IPS-18c (cell line): ENCODE measurements around the gene DES.
A peak's percentile ranks its signal among the peaks of the same experiment; 100 is the strongest.

ENCODE experiments used
- H3K4me3 ChIP-seq: 2 replicates; pipeline ENCODE4 v1.7.0; 2013; ENCODE audit warnings: low read depth, mild to moderate bottlenecking, low read length, moderate library complexity; ENCODE audit not compliant: insufficient read depth
- H3K9me3 ChIP-seq: one replicate; pipeline ENCODE4 v1.6.1; 2013; ENCODE audit warnings: mild to moderate bottlenecking, low read length, moderate library complexity; ENCODE audit not compliant: control insufficient read depth, insufficient read depth

DES gene

GRCh38 chr2:219457784-219458369, 39.7 kb downstream of the DES start:
- no peaks in the 10 kb centered on the region for H3K9me3 ChIP-seq
- H3K4me3 ChIP-seq: no peak overlapping the region

GRCh38 chr2:219458996-219459395, 40.8 kb downstream of the DES start:
- Histone ChIP-seq H3K9me3 (no peaks in the 10 kb centered on the region), H3K4me3 (no peak overlapping the region)

- no peaks in the 10 kb centered on the region for H3K9me3 ChIP-seq
- H3K4me3 ChIP-seq: peak overlapping the region; percentile 11
Observed at GRCh38 chr2:219459460-219460311, 41.5 kb downstream of the DES start.

GRCh38 chr2:219460424-219460926, 42.3 kb downstream of the DES start:
- no peaks in the 10 kb centered on the region for H3K9me3 ChIP-seq
- peak overlapping the region; percentile 11; the same call in 1 of the 2 replicates for H3K4me3 ChIP-seq

- Histone ChIP-seq H3K9me3 (no peaks in the 10 kb centered on the region), H3K4me3 (peak overlapping the region; percentile 28)
Observed at GRCh38 chr2:219461047-219461514, 42.9 kb downstream of the DES start.

GRCh38 chr2:219461669-219462068, 43.5 kb downstream of the DES start:
- H3K9me3 ChIP-seq: no peaks in the 10 kb centered on the region
- H3K4me3 ChIP-seq: no peak overlapping the region

GRCh38 chr2:219462349-219462748, 44.2 kb downstream of the DES start:
- H3K9me3 ChIP-seq: no peaks in the 10 kb centered on the region
- H3K4me3 ChIP-seq: no peak overlapping the region

- Histone ChIP-seq H3K9me3 (no peaks in the 10 kb centered on the region), H3K4me3 (no peak overlapping the region)
Observed at GRCh38 chr2:219464286-219465032, 46.3 kb downstream of the DES start.

GRCh38 chr2:219465659-219466561, 47.7 kb downstream of the DES start:
- H3K4me3 ChIP-seq: no peak overlapping the region
- no peaks in the 10 kb centered on the region for H3K9me3 ChIP-seq

- no peaks in the 10 kb centered on the region for H3K9me3 ChIP-seq
- H3K4me3 ChIP-seq: no peak overlapping the region
Observed at GRCh38 chr2:219466816-219467735, 48.9 kb downstream of the DES start.

- Histone ChIP-seq H3K4me3 (no peak overlapping the region), H3K9me3 (no peaks in the 10 kb centered on the region)
Observed at GRCh38 chr2:219467736-219468075, 49.5 kb downstream of the DES start.

- Histone ChIP-seq H3K4me3 (no peak overlapping the region), H3K9me3 (no peaks in the 10 kb centered on the region)
Observed at GRCh38 chr2:219468410-219469185, 50.4 kb downstream of the DES start.

- Histone ChIP-seq H3K9me3 (no peaks in the 10 kb centered on the region), H3K4me3 (no peak overlapping the region)
Observed at GRCh38 chr2:219469186-219469724, 51.1 kb downstream of the DES start.

- Histone ChIP-seq H3K4me3 (no peak overlapping the region), H3K9me3 (no peaks in the 10 kb centered on the region)
Observed at GRCh38 chr2:219470429-219470828, 52.3 kb downstream of the DES start.
